SU-DHL-6 (cell line): ENCODE results near the gene HECTD4.

Experiments
- H2AFZ ChIP-seq: fragments of 200-600 bp; sonication (generic); 2 replicates; pipeline ENCODE4 v1.6.1; 2014; ENCODE audit warnings: low read depth, mild to moderate bottlenecking, moderate library complexity, mixed read lengths, antibody characterized with exemption, low read length; ENCODE audit not compliant: severe bottlenecking
- H3F3A ChIP-seq: fragments of 200-600 bp; shearing (Covaris generic); 2 replicates; pipeline ENCODE4 v1.6.0; 2016; ENCODE audit warnings: antibody characterized with exemption, mild to moderate bottlenecking; ENCODE audit not compliant: insufficient read depth
- H3K27ac ChIP-seq: fragments of 200-600 bp; sonication (generic); 2 replicates; pipeline ENCODE4 v1.5.1; 2016; ENCODE audit warnings: low read depth, mild to moderate bottlenecking, low read length, moderate library complexity, mixed read lengths
- H3K27me3 ChIP-seq: fragments of 200-600 bp; sonication (generic), shearing (Covaris generic); 2 replicates; pipeline ENCODE4 v1.6.0; 2014; ENCODE audit warnings: mild to moderate bottlenecking, low read length
- H3K36me3 ChIP-seq: fragments of 200-600 bp; sonication (generic); 2 replicates; pipeline ENCODE4 v1.6.1; 2014; ENCODE audit warnings: mild to moderate bottlenecking, low read length, mixed read lengths
- H3K4me2 ChIP-seq: fragments of 300-600, 200-600 bp; shearing (Covaris generic), sonication (generic); 2 replicates; pipeline ENCODE4 v1.6.0; 2014; ENCODE audit warnings: low read length, low read depth, mild to moderate bottlenecking; ENCODE audit not compliant: poor library complexity, severe bottlenecking
- H3K4me3 ChIP-seq: fragments of 200-600 bp; sonication (generic); 2 replicates; pipeline ENCODE4 v1.5.1; 2014; ENCODE audit warnings: antibody characterized with exemption, low read length, mild to moderate bottlenecking, mixed read lengths; ENCODE audit not compliant: insufficient read depth, poor library complexity, severe bottlenecking
- H3K79me2 ChIP-seq: fragments of 200-600 bp; sonication (generic); 2 replicates; pipeline ENCODE4 v1.6.1; 2014; ENCODE audit warnings: mild to moderate bottlenecking, low read length, moderate library complexity; ENCODE audit not compliant: insufficient read depth
- H3K9ac ChIP-seq: fragments of 200-600 bp; sonication (generic); 2 replicates; pipeline ENCODE4 v1.7.0; 2014; ENCODE audit warnings: mild to moderate bottlenecking, low read length
- H3K9me2 ChIP-seq: fragments of 200-600 bp; sonication (generic); replicated peaks from 2 replicates; pipeline ENCODE4 v1.6.1; 2014; ENCODE audit warnings: low read length; ENCODE audit not compliant: insufficient read depth
- H3K9me3 ChIP-seq: fragments of 200-600 bp; sonication (generic); 2 replicates; pipeline ENCODE4 v1.6.1; 2014; ENCODE audit warnings: low read length, mixed read lengths; ENCODE audit not compliant: insufficient read depth
- H4K20me1 ChIP-seq: fragments of 200-600 bp; sonication (generic); 2 replicates; pipeline ENCODE4 v1.6.1; 2014; ENCODE audit warnings: low read depth, mild to moderate bottlenecking, antibody characterized with exemption, low read length, moderate library complexity, mixed read lengths
- CTCF ChIP-seq: fragments of 200-600 bp; sonication (generic); IDR thresholded peaks from one replicate; pipeline ENCODE4 v1.5.1; 2017; ENCODE audit warnings: antibody characterized with exemption, mild to moderate bottlenecking, low read length, moderate library complexity; ENCODE audit not compliant: insufficient read depth, poor library complexity, severe bottlenecking
- EZH2phosphoT487 ChIP-seq: fragments of 200-600 bp; sonication (generic), shearing (Covaris generic); conservative IDR thresholded peaks from 2 replicates; pipeline ENCODE4 v1.6.1; 2018; ENCODE audit warnings: mild to moderate bottlenecking, antibody characterized with exemption, low read length, moderate library complexity, mixed read lengths

HECTD4 gene

GRCh38 chr12:112305951-112306350 is 76.3 kb downstream of the HECTD4 start:
- Histone ChIP-seq H3K79me2 (no peaks in the 10 kb centered on the region), H3K4me2 (no peak overlapping the region), H3F3A (no peaks in the 10 kb centered on the region), H3K9ac (no peak overlapping the region), H2AFZ (no peak overlapping the region), H3K4me3 (no peak overlapping the region), H3K27ac (no peak overlapping the region), H3K9me3 (no peaks in the 10 kb centered on the region), H3K9me2 (no peaks in the 10 kb centered on the region), H3K27me3 (no peaks in the 10 kb centered on the region), H3K36me3 (0 out of 2 replicates have a peak, but pooled peaks cover 4% of the 10 kb centered on the region), H4K20me1 (no peaks in the 10 kb centered on the region)
- TF ChIP-seq EZH2phosphoT487 (no peak), CTCF (no peak)

- H3K9me3 ChIP-seq, result no peaks in the 10 kb centered on the region
- H3K4me2 ChIP-seq, result no peak overlapping the region
- H4K20me1 ChIP-seq, result no peaks in the 10 kb centered on the region
- no peaks in the 10 kb centered on the region for H3K79me2 ChIP-seq
- no peak overlapping the region for H3K27ac ChIP-seq
- no peaks in the 10 kb centered on the region for H3F3A ChIP-seq
- H3K27me3 ChIP-seq, result no peaks in the 10 kb centered on the region
- TF ChIP-seq EZH2phosphoT487, result no peak
- TF ChIP-seq CTCF, result no peak
- H3K4me3 ChIP-seq, result no peak overlapping the region
- no peaks in the 10 kb centered on the region for H3K9me2 ChIP-seq
- H3K9ac ChIP-seq, result no peak overlapping the region
- H3K36me3 ChIP-seq, result 0 out of 2 replicates have a peak, but pooled peaks cover 4% of the 10 kb centered on the region
- H2AFZ ChIP-seq, result no peak overlapping the region
These were observed 77.8 kb downstream of the HECTD4 start for GRCh38 chr12:112304436-112304835.

GRCh38 chr12:112303799-112304198 is 78.4 kb downstream of the HECTD4 start:
- TF ChIP-seq CTCF, result no peak
- TF ChIP-seq EZH2phosphoT487, result no peak
- Histone ChIP-seq H3F3A (no peaks in the 10 kb centered on the region), H3K36me3 (0 out of 2 replicates have a peak, but pooled peaks cover 4% of the 10 kb centered on the region), H2AFZ (no peak overlapping the region), H3K4me2 (no peak overlapping the region), H3K27ac (no peak overlapping the region), H3K27me3 (no peaks in the 10 kb centered on the region), H3K9me3 (no peaks in the 10 kb centered on the region), H4K20me1 (no peaks in the 10 kb centered on the region), H3K9me2 (no peaks in the 10 kb centered on the region), H3K9ac (no peak overlapping the region), H3K79me2 (no peaks in the 10 kb centered on the region), H3K4me3 (no peak overlapping the region)

GRCh38 chr12:112303004-112303403 is 79.2 kb downstream of the HECTD4 start:
- no peaks in the 10 kb centered on the region for H3K27me3 ChIP-seq
- no peak overlapping the region for H2AFZ ChIP-seq
- H4K20me1 ChIP-seq, result no peaks in the 10 kb centered on the region
- no peaks in the 10 kb centered on the region for H3K9me3 ChIP-seq
- TF ChIP-seq CTCF, result no peak
- no peak for TF ChIP-seq EZH2phosphoT487
- no peak overlapping the region for H3K27ac ChIP-seq
- H3K36me3 ChIP-seq, result 0 out of 2 replicates have a peak, but pooled peaks cover 4% of the 10 kb centered on the region
- no peak overlapping the region for H3K4me2 ChIP-seq
- H3K4me3 ChIP-seq, result no peak overlapping the region
- no peak overlapping the region for H3K9ac ChIP-seq
- no peaks in the 10 kb centered on the region for H3F3A ChIP-seq
- H3K79me2 ChIP-seq, result no peaks in the 10 kb centered on the region
- no peaks in the 10 kb centered on the region for H3K9me2 ChIP-seq
